ENCODE data around the gene ONECUT3.

Gene ONECUT3

DNA sequence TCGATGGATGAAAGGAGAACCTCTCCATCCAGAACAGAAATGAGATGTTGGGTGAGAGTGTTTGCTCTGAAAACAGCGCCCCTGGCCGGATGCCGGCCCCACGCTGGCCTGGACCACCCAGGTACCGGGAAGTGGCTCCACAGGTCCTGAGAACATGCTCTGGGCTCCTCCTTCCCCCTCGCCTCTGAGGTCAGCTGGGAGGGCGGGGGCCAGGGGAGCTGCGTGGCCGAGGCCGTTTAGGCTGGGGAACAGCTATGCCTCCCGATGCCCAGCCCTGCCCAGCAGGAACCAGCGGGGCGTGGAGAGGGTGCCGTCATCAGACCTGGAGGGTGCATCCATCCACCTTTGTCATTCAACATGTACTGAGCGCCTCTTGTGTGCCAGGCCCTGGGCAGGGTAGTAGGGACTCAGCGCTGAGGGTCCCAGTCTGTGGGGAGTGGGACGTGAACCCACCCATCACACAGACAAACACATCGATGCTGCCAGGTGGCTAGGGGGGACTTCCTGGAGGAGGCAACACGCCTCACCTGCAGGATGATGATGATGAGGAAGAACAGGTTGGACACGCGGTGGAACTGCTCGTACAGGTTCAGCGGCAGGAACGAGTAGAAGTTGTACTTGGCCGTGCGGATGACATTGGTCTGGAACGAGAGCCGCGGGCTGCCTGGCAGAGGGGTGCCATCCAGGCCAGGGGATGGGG is 54.5 kb downstream of the ONECUT3 start:
- intact Hi-C loops (cut with DNase I), result no loop called here
- DNase-seq, result no peak

DNA sequence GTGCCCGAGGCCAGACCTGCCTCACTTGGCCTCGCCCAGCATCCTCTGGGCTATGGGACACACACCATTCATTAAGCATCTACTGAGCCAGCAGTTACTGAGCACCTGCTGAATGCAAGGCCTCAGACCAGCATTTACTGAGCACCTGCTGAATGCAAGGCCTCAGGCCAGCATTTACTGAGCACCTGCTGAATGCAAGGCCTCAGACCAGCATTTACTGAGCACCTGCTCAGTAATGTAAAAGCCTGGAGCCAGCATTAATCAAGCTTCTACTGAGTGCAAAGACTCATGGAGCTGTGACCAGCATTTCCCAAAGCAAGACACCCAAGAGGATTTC is 55.1 kb downstream of the ONECUT3 start:
- intact Hi-C loops (cut with DNase I), result no loop called here
- no peak for DNase-seq

DNA sequence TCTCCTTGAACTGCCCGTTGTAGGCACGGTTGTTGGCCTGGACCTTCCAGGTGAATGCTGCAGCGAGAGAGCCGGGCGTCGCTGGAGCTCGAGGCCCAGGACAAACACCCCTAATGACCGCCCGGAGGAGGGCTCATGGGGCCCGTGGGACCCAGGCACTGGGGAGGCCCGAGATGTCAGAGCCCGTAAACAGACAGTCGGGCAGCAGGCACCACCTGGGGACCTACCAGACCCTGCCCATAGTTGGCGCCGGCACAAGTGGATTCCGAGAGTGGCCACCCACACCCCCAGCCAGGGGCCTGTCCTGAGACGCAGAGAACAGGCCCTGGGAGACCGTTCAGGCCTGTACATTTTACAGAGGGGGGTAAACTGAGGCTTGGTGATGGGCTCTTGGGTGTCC is 56.4 kb downstream of the ONECUT3 start:
- intact Hi-C loops (cut with DNase I), result no loop called here
- DNase-seq, result no peak

DNA sequence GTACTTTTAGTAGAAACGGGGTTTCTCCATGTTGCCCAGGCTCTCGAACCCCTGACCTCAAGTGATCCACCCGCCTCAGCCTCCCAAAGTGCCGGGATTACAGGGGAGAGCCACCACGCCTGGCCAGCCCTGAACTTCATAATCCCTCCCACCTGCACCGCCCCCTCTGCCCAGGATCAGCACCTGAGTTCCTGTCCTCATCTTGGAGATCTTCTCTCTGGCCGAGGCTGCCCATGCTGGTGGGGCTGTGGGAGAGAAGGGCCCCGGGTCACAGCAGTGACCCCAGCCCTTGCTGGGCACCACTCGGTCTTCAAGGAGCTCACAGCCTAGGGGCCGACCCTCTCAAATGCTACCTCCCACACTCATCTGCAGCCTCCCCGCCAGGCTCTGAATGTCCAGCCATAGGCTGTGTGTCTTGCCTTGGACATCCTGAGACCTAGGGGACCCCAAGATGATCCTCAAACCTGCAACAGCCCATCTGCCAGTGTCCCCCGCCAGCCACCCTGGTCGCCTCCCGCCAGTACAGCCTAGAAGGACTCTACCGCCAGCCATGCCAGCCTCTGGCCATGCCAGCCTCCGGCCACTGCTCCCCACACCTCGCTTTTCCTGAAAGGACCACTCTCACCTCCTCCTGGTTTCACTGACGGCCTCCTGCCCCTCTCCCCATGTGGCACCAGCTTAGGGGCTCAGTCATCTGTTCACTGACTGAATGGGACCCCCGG is 57.3 kb downstream of the ONECUT3 start:
- DNase-seq, result no peak

GRCh38 chr19:1811472-1811894 is 58.2 kb downstream of the ONECUT3 start:
- DNase-seq, result peak in 7 of 42 donors; percentile 13 to 59 (median 32)
- intact Hi-C loops (cut with DNase I), result no loop called here

More for the DNA sequence above, 57.3 kb downstream of the ONECUT3 start:
- intact Hi-C loops (cut with DNase I), result no loop called here

DNA sequence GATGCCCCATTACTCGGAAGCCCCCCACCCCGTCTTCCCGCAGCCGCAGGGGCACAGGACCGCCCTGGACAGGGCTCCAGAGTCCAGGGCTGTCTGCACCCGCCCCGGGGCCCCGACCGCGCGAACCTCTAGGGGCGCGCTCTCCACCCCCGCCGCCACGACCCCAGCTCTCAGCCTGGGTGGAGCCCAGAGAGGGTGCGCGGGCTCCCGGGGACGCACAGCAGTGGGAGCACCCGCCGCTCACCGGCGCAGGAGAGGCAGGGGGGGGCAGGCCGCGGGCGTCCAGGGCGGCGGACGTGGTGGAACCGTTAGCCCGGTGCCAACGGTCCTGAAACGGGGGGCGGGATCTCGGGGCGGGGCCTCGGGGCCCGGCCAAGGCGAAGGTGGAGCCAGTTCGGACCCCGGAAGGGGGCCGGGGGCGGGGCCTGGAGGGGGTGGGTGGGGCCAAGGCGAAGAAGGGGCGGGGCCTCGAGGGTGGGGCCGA is 58.7 kb downstream of the ONECUT3 start, which contains the start of gene ATP8B3:
Gene ATP8B3, minus strand, starts transcription at position 335 of the 484 bp plus-strand sequence. CDS start 540 bp downstream, outside the sequence.
- DNase-seq, result peak in 1 of 42 donors; percentile 68
- intact Hi-C loops (cut with DNase I), result no loop called here

DNA sequence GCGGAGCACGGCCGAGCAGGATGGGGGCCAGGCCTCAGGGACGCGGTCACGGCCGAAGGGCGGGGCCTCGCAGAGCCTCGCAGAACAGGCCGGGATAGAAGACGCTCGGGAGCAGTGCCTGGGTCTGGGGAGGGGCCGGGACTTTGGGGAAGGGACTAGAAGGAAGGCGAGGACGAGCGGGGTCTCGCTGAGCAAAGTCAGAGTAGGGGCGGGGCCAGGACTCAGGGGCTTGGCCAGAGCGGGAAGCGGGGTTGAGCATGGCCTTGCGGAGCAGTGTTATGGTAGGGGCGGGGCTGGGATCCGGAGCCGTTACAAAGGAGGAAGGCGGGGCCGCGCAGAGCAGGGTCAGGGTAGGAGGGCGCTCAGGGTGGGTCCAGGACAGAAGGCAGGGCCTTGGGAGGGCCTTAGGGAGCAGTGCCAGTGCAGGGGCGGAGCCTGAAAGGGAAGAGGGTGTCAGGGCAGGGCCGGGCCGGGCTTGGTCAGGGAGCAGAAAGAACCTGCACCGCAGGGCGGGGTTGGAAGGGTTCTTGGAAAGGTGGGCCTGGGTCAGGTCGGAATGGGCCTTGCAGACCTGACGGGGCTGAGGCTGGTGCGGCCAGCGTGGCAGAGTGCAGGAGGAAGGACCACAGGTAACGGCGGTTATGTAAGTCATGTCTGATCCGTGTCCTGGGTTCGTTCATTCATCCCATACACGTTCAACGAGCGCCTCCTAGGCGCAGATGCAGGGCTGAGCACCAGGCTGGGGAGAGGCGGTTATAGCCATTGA is 59.3 kb downstream of the ONECUT3 start:
- DNase-seq, result peak; percentile 54 to 92 (median 80)
- intact Hi-C loops (cut with DNase I), result no loop called here

GRCh38 chr19:1813192-1814182 is 60.2 kb downstream of the ONECUT3 start:
- intact Hi-C loops (cut with DNase I), result no loop called here
- no peak for DNase-seq

GRCh38 chr19:1814391-1814790 is 61.1 kb downstream of the ONECUT3 start:
- DNase-seq, result no peak
- intact Hi-C loops (cut with DNase I), result no loop called here

GRCh38 chr19:1814833-1815604 is 61.7 kb downstream of the ONECUT3 start:
- intact Hi-C loops (cut with DNase I), result no loop called here
- DNase-seq, result no peak

GRCh38 chr19:1815605-1816529 is 62.6 kb downstream of the ONECUT3 start:
- no peak for DNase-seq
- intact Hi-C loops (cut with DNase I), result no loop called here

- intact Hi-C loops (cut with DNase I), result no loop called here
- no peak for DNase-seq
Observed at GRCh38 chr19:1816530-1817298, 63.4 kb downstream of the ONECUT3 start.

GRCh38 chr19:1817553-1818179 is 64.4 kb downstream of the ONECUT3 start:
- intact Hi-C loops (cut with DNase I), result no loop called here
- DNase-seq, result no peak

DNA sequence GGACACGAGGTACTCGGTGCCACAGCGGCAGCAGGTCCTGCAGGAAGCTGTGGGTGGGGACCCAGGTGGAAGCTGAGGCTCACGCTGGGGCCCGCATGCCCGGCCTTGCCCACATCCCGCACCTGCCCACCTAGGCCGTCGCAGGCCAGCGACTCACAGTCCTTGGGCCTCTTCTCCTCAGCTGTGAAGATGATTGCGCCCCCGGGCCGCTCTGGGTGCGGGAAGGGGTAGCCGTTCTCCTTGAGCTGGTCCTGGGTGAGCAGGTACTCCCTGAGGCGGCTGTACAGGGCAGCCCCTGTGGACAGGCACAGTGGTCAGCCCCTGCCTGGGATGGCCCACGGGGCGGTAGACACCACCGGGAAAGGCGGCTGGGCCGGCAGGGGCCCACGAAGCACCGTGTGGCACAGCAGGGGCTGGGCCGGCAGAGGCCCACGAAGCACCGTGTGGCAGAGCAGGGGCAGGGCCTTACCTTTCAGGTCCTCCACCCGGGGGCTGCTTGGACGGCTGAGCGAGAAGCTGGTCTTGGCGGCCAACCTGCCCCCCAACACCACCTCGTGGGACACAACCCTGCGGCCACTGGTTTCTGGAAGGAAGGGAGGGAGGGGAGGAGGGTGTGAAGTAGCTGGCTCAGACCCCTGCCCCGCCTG is 65.4 kb downstream of the ONECUT3 start:
- intact Hi-C loops (cut with DNase I), result no loop called here
- no peak for DNase-seq
